Adrenal gland (tissue), 12 donors: Measurements from ENCODE around the gene CD151. TPM values are rescaled to one million over a fixed set of nuclear protein-coding genes. Genes with fewer than 3 reads are reported as not detected.

Source experiments
- DNase-seq, 7 donors: peaks; one replicate each; pipeline ENCODE4 v3.0.0-alpha.2; 2019 to 2020
- H3K27ac ChIP-seq, 5 donors: fragments of 200-600 bp; sonication (generic) in 4 of 5; 1 replicate in 3 of 5; 2 replicates in 2 of 5; pipeline versions ENCODE4 v1.5.1 to v1.8.0; 2016 to 2020; ENCODE audit warnings: mild to moderate bottlenecking in 1 of 5
- H3K27me3 ChIP-seq: fragments of 200-600 bp; 2 replicates; pipeline ENCODE4 v1.8.0; 2021
- H3K36me3 ChIP-seq, 2 donors: fragments of 200-600 bp; replicated peaks in 1 of 2; 1 replicate in 1 of 2; 2 replicates in 1 of 2; pipeline versions ENCODE4 v1.5.1 to v1.8.0; 2018 to 2022
- H3K4me1 ChIP-seq, 2 donors: fragments of 200-600 bp; replicated peaks in 1 of 2; 1 replicate in 1 of 2; 2 replicates in 1 of 2; pipeline versions ENCODE4 v1.5.1 to v1.8.0; 2018 to 2021
- H3K4me3 ChIP-seq, 4 donors: fragments of 200-600 bp; sonication (generic) in 3 of 4; one replicate each; pipeline ENCODE4 v1.5.1; 2016 to 2018
- H3K9me3 ChIP-seq, 3 donors: fragments of 200-600 bp; sonication (generic) in 1 of 3; replicated peaks in 1 of 3; 1 replicate in 2 of 3; 2 replicates in 1 of 3; pipeline versions ENCODE4 v1.5.1 to v1.8.0; 2016 to 2021
- POLR2A ChIP-seq, 2 donors: fragments of 450-650 bp; IDR thresholded peaks; one replicate each; pipeline ENCODE4 v1.6.1; 2017; ENCODE audit warnings: antibody characterized with exemption in 2 of 2, mild to moderate bottlenecking in 2 of 2, moderate library complexity in 1 of 2
- WGBS, 4 donors: extraction: QIAGEN DNeasy Blood & Tissue Kit in 2 of 4; methylation state at CpG; one replicate each; pipeline versions ENCODE4 v1.1.5 to v1.1.7; 2013 to 2017; 5-methylcytosine and 5-hydroxymethylcytosine counted together
- intact Hi-C, 2 donors: fragments of 100-400 bp; cut with DNase I; formaldehyde crosslinking; loops; one replicate each; pipeline versions ENCODE4 v1.14.1 to v1.15.0; 2022 to 2023
- polyA plus RNA-seq, 3 donors: library from polyadenylated mRNA; stranded (reverse); fragments of 200-250 nt in 2 of 3; fragments of 350-450 nt in 1 of 3; fragmentation: Illumina TruSeq in 1 of 3; extraction: RNeasy Lipid Tissue Mini Kit (QIAGEN cat#74804) in 1 of 3; gene quantifications; one replicate each; pipeline ENCODE4 v1.2.3, GENCODE V29; 2013 to 2014
- total RNA-seq, 9 donors: library from RNA; depleted of rRNA in 4 of 9; stranded (reverse); fragments of >200 nt in 4 of 9; fragments of 120-200 nt in 1 of 9; fragmentation: NEBNext Ultra II Directional in 1 of 9; extraction: Animal tissue kit (Norgen Biotek cat#: 25700) in 1 of 9; gene quantifications; one replicate each; pipeline versions ENCODE4 v1.1.0 to v1.2.4, GENCODE V29; 2013 to 2023
- TF ChIP-seq, protein P1 (sequence below), 6 experiments: fragments of 450-650 bp in 4 of 6; fragments of 200-600 bp in 2 of 6; sonication (generic) in 1 of 6; IDR thresholded peaks; 1 replicate in 5 of 6; 2 replicates in 1 of 6; pipeline versions ENCODE4 v1.5.1 to v1.8.0; 2016 to 2021; ENCODE audit warnings: antibody characterized with exemption in 6 of 6, mild to moderate bottlenecking in 2 of 6, moderate library complexity in 1 of 6
- donor health status: healthy with polysubstance abuse.
- donor health status: Bipolar disorder and iron deficiency.
- donor health status: DM: yes; HTN: yes; CAD: no.
- donor health status: DM: no; HTN: no; CAD: no.
- donor health status: DM: no; HTN: no; CAD: no.
- donor health status: DM: yes; HTN: yes; CAD: no.

Gene CD151
- total and polyA plus RNA-seq, 12 donors = 111 to 387 (median 285) TPM

- 86 to 100% (median 91%) methylated on average over 3 to 8 of the region's 8 CpGs for WGBS, 4 donors
- Histone ChIP-seq H3K4me1 (no peaks in the 10 kb centered on the region), H3K9me3 (no peaks in the 10 kb centered on the region), H3K36me3 (peaks cover 0 to 4% of the 10 kb centered on the region in 2 donors), H3K27ac (no peak overlapping the region), H3K4me3 (no peak overlapping the region), H3K27me3 (no peaks in the 10 kb centered on the region)
- intact Hi-C loops = no loop called here
- DNase-seq = no peak
- no peak for TF ChIP-seq POLR2A (IDR thresholded peaks at IDR 0.05)
- TF ChIP-seq, protein P1, sequence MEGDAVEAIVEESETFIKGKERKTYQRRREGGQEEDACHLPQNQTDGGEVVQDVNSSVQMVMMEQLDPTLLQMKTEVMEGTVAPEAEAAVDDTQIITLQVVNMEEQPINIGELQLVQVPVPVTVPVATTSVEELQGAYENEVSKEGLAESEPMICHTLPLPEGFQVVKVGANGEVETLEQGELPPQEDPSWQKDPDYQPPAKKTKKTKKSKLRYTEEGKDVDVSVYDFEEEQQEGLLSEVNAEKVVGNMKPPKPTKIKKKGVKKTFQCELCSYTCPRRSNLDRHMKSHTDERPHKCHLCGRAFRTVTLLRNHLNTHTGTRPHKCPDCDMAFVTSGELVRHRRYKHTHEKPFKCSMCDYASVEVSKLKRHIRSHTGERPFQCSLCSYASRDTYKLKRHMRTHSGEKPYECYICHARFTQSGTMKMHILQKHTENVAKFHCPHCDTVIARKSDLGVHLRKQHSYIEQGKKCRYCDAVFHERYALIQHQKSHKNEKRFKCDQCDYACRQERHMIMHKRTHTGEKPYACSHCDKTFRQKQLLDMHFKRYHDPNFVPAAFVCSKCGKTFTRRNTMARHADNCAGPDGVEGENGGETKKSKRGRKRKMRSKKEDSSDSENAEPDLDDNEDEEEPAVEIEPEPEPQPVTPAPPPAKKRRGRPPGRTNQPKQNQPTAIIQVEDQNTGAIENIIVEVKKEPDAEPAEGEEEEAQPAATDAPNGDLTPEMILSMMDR (IDR thresholded peaks at IDR 0.05) = no peak
Observed at GRCh38 chr11:870418-870817, 37.7 kb downstream of the CD151 start.

DNA sequence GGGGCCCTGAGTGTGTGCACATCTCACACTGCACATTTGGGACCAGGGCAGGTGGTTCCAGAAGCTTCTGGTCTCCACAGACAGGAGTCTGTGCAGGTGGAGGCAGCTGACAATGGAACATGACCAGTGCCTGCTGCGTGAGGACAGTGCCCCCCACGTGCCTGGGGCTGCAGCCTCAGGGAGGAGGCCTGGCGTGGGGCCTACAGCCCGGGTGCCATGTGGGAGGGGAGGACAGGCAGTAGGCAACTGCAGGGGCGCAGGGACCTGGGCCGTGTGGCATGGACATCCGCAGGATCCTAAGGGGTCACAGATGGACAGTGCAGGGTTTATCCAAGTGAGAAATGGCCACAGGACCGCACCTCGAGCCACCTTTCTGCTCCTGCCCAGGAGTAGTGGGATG is 38.7 kb downstream of the CD151 start:
- WGBS, 4 donors = 50 to 81% (median 74%) methylated on average over 2 to 9 of the region's 9 CpGs
- no peaks in the 10 kb centered on the region for H3K9me3 ChIP-seq
- H3K27ac ChIP-seq = no peak overlapping the region
- H3K36me3 ChIP-seq = peaks cover 0 to 4% of the 10 kb centered on the region in 2 donors
- peaks cover 2 to 3% of the 10 kb centered on the region in 2 donors for H3K4me1 ChIP-seq
- intact Hi-C loops = no loop called here
- TF ChIP-seq, protein P1 (IDR thresholded peaks at IDR 0.05) = no peak
- TF ChIP-seq POLR2A (IDR thresholded peaks at IDR 0.05) = no peak
- no peaks in the 10 kb centered on the region for H3K27me3 ChIP-seq
- no peak overlapping the region for H3K4me3 ChIP-seq
- DNase-seq = no peak

- no peak for DNase-seq
- WGBS, 4 donors = 81 to 90% (median 86%) methylated on average over 4 to 9 of the region's 9 CpGs
- Histone ChIP-seq H3K27ac (no peak overlapping the region), H3K27me3 (no peaks in the 10 kb centered on the region), H3K4me3 (no peak overlapping the region), H3K36me3 (no peaks in the 10 kb centered on the region), H3K4me1 (peaks cover 7 to 8% of the 10 kb centered on the region in 2 donors), H3K9me3 (no peaks in the 10 kb centered on the region)
- intact Hi-C loops = no loop called here
- TF ChIP-seq, protein P1 (IDR thresholded peaks at IDR 0.05) = no peak
- no peak for TF ChIP-seq POLR2A (IDR thresholded peaks at IDR 0.05)
Observed at GRCh38 chr11:872799-873198, 40.0 kb downstream of the CD151 start.

DNA sequence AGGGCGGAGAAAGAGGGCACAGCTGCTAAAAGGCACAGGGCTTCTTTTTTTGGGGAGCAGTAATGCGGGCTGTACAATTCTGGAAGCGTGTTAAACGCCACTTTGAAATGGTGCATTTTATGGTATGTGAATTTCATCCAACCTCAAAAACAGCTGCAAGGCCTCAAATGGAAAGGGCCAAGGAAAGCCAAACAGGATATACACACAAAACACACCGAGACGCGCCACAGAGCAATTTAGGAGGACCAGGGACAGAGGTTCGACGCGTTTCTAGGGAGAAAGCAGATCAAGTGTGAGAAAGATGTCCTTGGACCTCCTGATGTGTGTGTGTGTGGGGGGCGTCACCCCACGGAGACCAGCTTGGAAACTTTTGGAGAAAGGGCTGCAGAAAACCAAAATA is 41.0 kb downstream of the CD151 start:
- no peaks in the 10 kb centered on the region for H3K36me3 ChIP-seq
- intact Hi-C loops = no loop called here
- no peak for DNase-seq
- no peaks in the 10 kb centered on the region for H3K27me3 ChIP-seq
- H3K27ac ChIP-seq = no peak overlapping the region
- WGBS, 4 donors = 71 to 82% (median 78%) methylated on average over 11 to 12 of the region's 12 CpGs
- peaks cover 7 to 8% of the 10 kb centered on the region in 2 donors for H3K4me1 ChIP-seq
- no peaks in the 10 kb centered on the region for H3K9me3 ChIP-seq
- TF ChIP-seq, protein P1 (IDR thresholded peaks at IDR 0.05) = no peak
- no peak for TF ChIP-seq POLR2A (IDR thresholded peaks at IDR 0.05)
- H3K4me3 ChIP-seq = no peak overlapping the region
